Endothelial cell of umbilical vein (primary cell): ENCODE results near the gene WEE2. TPM values are rescaled to one million over a fixed set of nuclear protein-coding genes. Genes with fewer than 3 reads are reported as not detected.

Experiments used
- BruUV-seq: library from RNA; stranded (reverse); fragments of 400-500 nt; replicated peaks from 2 replicates; lab custom pipeline; 2021; lab: Mats Ljungman, UMichigan
- CTCF ChIA-PET: fragments of 300-600, 350-600 bp; sonication (Branson Sonifier 250); formaldehyde crosslinking; loops from one replicate; lab custom pipeline; 2021; ENCODE audit warnings: antibody characterized with exemption, inconsistent platforms; lab: Charles Lee
- POLR2A ChIA-PET: fragments of 300-600, 350-600 bp; sonication (Branson Sonifier 250); formaldehyde crosslinking; loops from one replicate; lab custom pipeline; 2021; ENCODE audit warnings: antibody characterized with exemption, inconsistent platforms; lab: Charles Lee
- DNase-seq: peaks from one replicate; pipeline ENCODE4 v3.0.0-alpha.2; 2011; ENCODE audit warnings: low read depth, low spot score
- FAIRE-seq: peaks from 2 replicates; lab custom pipeline; 2011; peaks lifted over from hg19 to GRCh38; lab: Jason Lieb, UNC
- H2AFZ ChIP-seq: 2 replicates; pipeline ENCODE4 v1.6.0; 2012; ENCODE audit warnings: low read depth, low read length, control low read depth, inconsistent platforms
- H3K27ac ChIP-seq: 2 replicates; pipeline ENCODE4 v1.5.1; 2011; ENCODE audit warnings: low read depth, mild to moderate bottlenecking, control low read depth, low read length, moderate library complexity; ENCODE audit not compliant: insufficient read depth
- H3K27me3 ChIP-seq, 2 experiments: 2 replicates each; pipeline versions ENCODE4 v1.6.0 to v1.6.1; 2011; ENCODE audit warnings: low read length in 2 of 2, mixed read lengths in 1 of 2; ENCODE audit not compliant: control insufficient read depth in 2 of 2, insufficient read depth in 2 of 2
- H3K36me3 ChIP-seq, 2 experiments: 2 replicates in 1 of 2; 3 replicates in 1 of 2; pipeline ENCODE4 v1.5.1; 2011; ENCODE audit warnings: low read length in 2 of 2, mild to moderate bottlenecking in 1 of 2, moderate library complexity in 1 of 2; ENCODE audit not compliant: control insufficient read depth in 2 of 2, insufficient read depth in 2 of 2; ENCODE audit errors: extremely low read depth in 1 of 2
- H3K4me1 ChIP-seq: 3 replicates; pipeline ENCODE4 v1.5.1; 2011; ENCODE audit warnings: mild to moderate bottlenecking, low read length; ENCODE audit not compliant: control insufficient read depth, insufficient read depth; ENCODE audit errors: extremely low read depth
- H3K4me2 ChIP-seq: 2 replicates; pipeline ENCODE4 v1.6.1; 2011; ENCODE audit warnings: low read length, control low read depth, mixed read lengths; ENCODE audit not compliant: insufficient read depth
- H3K4me3 ChIP-seq, 3 experiments: fragments of 200-600 bp in 1 of 3; sonication (generic), shearing (Covaris generic) in 1 of 3; replicated peaks in 1 of 3; 2 replicates each; pipeline ENCODE4 v1.5.1; 2011 to 2016; ENCODE audit warnings: control low read depth in 3 of 3, low read length in 3 of 3, mild to moderate bottlenecking in 2 of 3, inconsistent platforms in 1 of 3, low read depth in 1 of 3, moderate library complexity in 1 of 3; ENCODE audit not compliant: insufficient read depth in 1 of 3
- H3K79me2 ChIP-seq: 2 replicates; pipeline ENCODE4 v1.6.0; 2012; ENCODE audit warnings: low read length, inconsistent platforms; ENCODE audit not compliant: control insufficient read depth, insufficient read depth
- H3K9ac ChIP-seq: replicated peaks from 2 replicates; pipeline ENCODE3; 2011; ENCODE audit warnings: low read length, control low read depth; ENCODE audit not compliant: insufficient read depth; ENCODE audit errors: extremely low read depth
- H3K9me1 ChIP-seq: replicated peaks from 3 replicates; pipeline ENCODE4 v1.6.0; 2011; ENCODE audit warnings: mild to moderate bottlenecking, low read length; ENCODE audit not compliant: control insufficient read depth, insufficient read depth; ENCODE audit errors: extremely low read depth
- H3K9me3 ChIP-seq: replicated peaks from 2 replicates; pipeline ENCODE4 v1.5.1; 2012; ENCODE audit warnings: low read length, inconsistent platforms; ENCODE audit not compliant: control insufficient read depth, insufficient read depth
- H4K20me1 ChIP-seq: replicated peaks from 2 replicates; pipeline ENCODE3; 2011; ENCODE audit warnings: mild to moderate bottlenecking, low read length; ENCODE audit not compliant: control insufficient read depth, insufficient read depth; ENCODE audit errors: extremely low read depth
- EZH2 ChIP-seq: IDR thresholded peaks from 2 replicates; pipeline ENCODE4 v1.6.1; 2012; ENCODE audit warnings: borderline replicate concordance, low read depth, mild to moderate bottlenecking, moderate library complexity, low read length, inconsistent platforms; ENCODE audit not compliant: severe bottlenecking
- FOS ChIP-seq: IDR thresholded peaks from 2 replicates; pipeline ENCODE4 v1.6.1; 2011; ENCODE audit warnings: mild to moderate bottlenecking, low read length, moderate library complexity, borderline replicate concordance; ENCODE audit not compliant: insufficient read depth
- GATA2 ChIP-seq: IDR thresholded peaks from 2 replicates; pipeline ENCODE4 v1.7.0; 2011; ENCODE audit warnings: low read depth, mild to moderate bottlenecking, moderate library complexity, mixed read lengths, low read length; ENCODE audit not compliant: insufficient read length, insufficient read depth
- JUN ChIP-seq: IDR thresholded peaks from 2 replicates; pipeline ENCODE4 v1.6.1; 2011; ENCODE audit warnings: borderline replicate concordance, low read depth; ENCODE audit not compliant: insufficient read length, insufficient read depth
- MYC ChIP-seq: IDR thresholded peaks from one replicate; pipeline ENCODE4 v1.6.1; 2011; ENCODE audit warnings: mild to moderate bottlenecking, low read depth, low read length
- POLR2A ChIP-seq: IDR thresholded peaks from 2 replicates; pipeline ENCODE4 v1.6.1; 2012; ENCODE audit warnings: low read depth, mild to moderate bottlenecking, control low read depth, low read length
- POLR2AphosphoS5 ChIP-seq: IDR thresholded peaks from 2 replicates; pipeline ENCODE4 v1.6.1; 2012; ENCODE audit warnings: low read depth, mild to moderate bottlenecking, control low read depth, low read length, moderate library complexity; ENCODE audit not compliant: insufficient read depth
- dilution Hi-C: fragments of 300-500 bp; cut with MboI; formaldehyde crosslinking; loops from one replicate; pipeline ENCODE4 v1.15.0; 2019; ENCODE audit warnings: low sequenced_read_pairs; ENCODE audit not compliant: extremely low pct_ligation_motif_present
- intact Hi-C: fragments of 100-400 bp; cut with micrococcal nuclease; formaldehyde crosslinking; loops from one replicate; pipeline ENCODE4 v1.10.0; 2022
- polyA plus RNA-seq, 4 experiments: library from polyadenylated mRNA; depleted of rRNA in 3 of 4; stranded (reverse) in 3 of 4; unstranded in 1 of 4; fragments of >200 nt; gene quantifications; 2 replicates each; pipeline versions ENCODE4 v1.2.1 to v1.2.3, GENCODE V29; 2011 to 2012; ENCODE audit warnings: missing spikeins in 1 of 4
- total RNA-seq: library from RNA; stranded (reverse); gene quantifications from 2 replicates; pipeline ENCODE4 v1.2.3, GENCODE V29; 2021
- TF ChIP-seq, protein P1 (sequence below), 2 donors: IDR thresholded peaks; 1 replicate in 1 of 2; 2 replicates in 1 of 2; pipeline ENCODE4 v1.5.1; 2011; ENCODE audit warnings: low read length in 2 of 2, mild to moderate bottlenecking in 2 of 2, moderate library complexity in 2 of 2, control low read depth in 1 of 2, inconsistent platforms in 1 of 2, low read depth in 1 of 2; ENCODE audit not compliant: insufficient read depth in 1 of 2; ENCODE audit errors: extremely low read depth in 1 of 2
- TF ChIP-seq, protein P2 (sequence below): IDR thresholded peaks from 2 replicates; pipeline ENCODE4 v1.6.1; 2011; ENCODE audit not compliant: insufficient read depth, insufficient read length

The WEE2 gene
- total and polyA plus RNA-seq, 2 donors (not counting 3 experiments of a cell fraction or from before 2014, with no cell fraction given), result not detected

GRCh38 chr7:141706239-141707064 lies 1.7 kb upstream of the WEE2 start:
- FAIRE-seq (no peak), DNase-seq (no peak)
- intact Hi-C loops (no loop called here), dilution Hi-C loops (no loop called here)
- ChIA-PET POLR2A (no interaction called here), CTCF (no interaction called here)
- Histone ChIP-seq H3K4me2 (no peak overlapping the region), H3K9ac (no peak overlapping the region), H3K9me1 (no peaks in the 10 kb centered on the region), H3K27ac (no peak overlapping the region), H3K36me3 (no peaks in the 10 kb centered on the region), H3K4me3 (no peak overlapping the region), H2AFZ (no peak overlapping the region), H4K20me1 (no peaks in the 10 kb centered on the region), H3K4me1 (peaks cover 5% of the 10 kb centered on the region), H3K9me3 (no peaks in the 10 kb centered on the region), H3K27me3 (peaks cover 12 to 18% of the 10 kb centered on the region in 2 experiments), H3K79me2 (no peaks in the 10 kb centered on the region)
- no TSS peak for BruUV-seq
- TF ChIP-seq POLR2A, result no peak
- no peak for TF ChIP-seq JUN
- no peak for TF ChIP-seq FOS
- TF ChIP-seq, protein P1, sequence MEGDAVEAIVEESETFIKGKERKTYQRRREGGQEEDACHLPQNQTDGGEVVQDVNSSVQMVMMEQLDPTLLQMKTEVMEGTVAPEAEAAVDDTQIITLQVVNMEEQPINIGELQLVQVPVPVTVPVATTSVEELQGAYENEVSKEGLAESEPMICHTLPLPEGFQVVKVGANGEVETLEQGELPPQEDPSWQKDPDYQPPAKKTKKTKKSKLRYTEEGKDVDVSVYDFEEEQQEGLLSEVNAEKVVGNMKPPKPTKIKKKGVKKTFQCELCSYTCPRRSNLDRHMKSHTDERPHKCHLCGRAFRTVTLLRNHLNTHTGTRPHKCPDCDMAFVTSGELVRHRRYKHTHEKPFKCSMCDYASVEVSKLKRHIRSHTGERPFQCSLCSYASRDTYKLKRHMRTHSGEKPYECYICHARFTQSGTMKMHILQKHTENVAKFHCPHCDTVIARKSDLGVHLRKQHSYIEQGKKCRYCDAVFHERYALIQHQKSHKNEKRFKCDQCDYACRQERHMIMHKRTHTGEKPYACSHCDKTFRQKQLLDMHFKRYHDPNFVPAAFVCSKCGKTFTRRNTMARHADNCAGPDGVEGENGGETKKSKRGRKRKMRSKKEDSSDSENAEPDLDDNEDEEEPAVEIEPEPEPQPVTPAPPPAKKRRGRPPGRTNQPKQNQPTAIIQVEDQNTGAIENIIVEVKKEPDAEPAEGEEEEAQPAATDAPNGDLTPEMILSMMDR (IDR thresholded peaks at IDR 0.05; ENCODE audit: extremely low read depth in 1 of 2, insufficient read depth in 1 of 2, low read depth in 1 of 2, low read length in 2 of 2), result no peak
- no peak for TF ChIP-seq POLR2AphosphoS5
- TF ChIP-seq GATA2, result no peak
- TF ChIP-seq, protein P2, sequence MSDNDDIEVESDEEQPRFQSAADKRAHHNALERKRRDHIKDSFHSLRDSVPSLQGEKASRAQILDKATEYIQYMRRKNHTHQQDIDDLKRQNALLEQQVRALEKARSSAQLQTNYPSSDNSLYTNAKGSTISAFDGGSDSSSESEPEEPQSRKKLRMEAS, result no peak
- TF ChIP-seq EZH2, result no peak
- TF ChIP-seq MYC, result no peak
